Measurements from ENCODE around the gene AKR1C3.
"Not testable (repeated sequence)": the region's sequence is repeated elsewhere in the genome, so short reads cannot be mapped to it uniquely, and the experiment has no call there.

Gene AKR1C3

GRCh38 chr10:5089865-5090264, 4.3 kb upstream of the AKR1C3 start:
- DNase-seq (ENCODE audit: low spot score), result no peak

- DNase-seq (ENCODE audit: low spot score), result no peak
Observed at GRCh38 chr10:5090551-5090950, 3.7 kb upstream of the AKR1C3 start.

GRCh38 chr10:5091196-5091595, 3.0 kb upstream of the AKR1C3 start:
- no peak for DNase-seq (ENCODE audit: low spot score)

GRCh38 chr10:5092375-5092774, 1.8 kb upstream of the AKR1C3 start:
- no peak for DNase-seq (ENCODE audit: low spot score)

DNA sequence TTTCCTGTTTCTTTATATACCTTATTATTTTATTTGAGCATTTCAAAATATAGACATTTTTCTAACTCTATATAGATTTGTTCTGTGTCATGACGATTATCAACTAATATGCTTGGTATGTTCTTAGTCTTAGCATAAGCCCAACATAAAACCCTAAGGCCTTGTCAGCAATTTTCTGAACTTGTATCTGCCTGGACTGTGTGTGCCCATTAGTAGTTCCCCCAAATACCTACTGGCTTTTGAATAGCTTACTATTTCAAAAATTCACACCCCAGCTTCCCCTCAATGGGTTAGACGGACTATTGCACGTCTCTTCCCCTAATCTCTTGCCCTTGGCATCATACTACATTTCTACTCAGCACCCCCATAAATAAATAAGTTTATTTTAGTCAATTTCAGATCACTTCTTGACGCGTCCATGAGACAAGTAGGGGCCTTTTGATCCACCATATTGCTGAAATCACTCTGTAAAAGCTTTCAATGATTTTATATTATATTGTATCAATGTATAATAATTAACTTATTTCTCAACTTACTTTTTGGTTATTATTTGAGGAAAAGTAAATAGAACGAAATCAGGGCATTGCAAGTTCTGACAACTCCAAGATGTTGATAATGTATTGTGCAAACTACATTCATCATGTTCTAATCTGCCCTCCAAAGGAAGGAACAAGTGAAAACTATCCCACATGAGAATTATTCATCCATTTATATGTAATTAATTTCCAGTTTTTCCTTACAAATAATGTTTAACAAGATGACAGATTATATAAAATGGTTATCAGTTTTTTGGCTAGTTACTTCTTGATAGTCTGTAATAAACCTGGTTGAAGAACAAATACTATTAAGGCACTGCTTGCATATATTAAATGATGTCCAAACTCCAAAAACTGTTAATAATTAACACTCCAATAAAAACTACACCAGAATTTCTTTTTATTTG, 1.1 kb upstream of the AKR1C3 start:
- DNase-seq (ENCODE audit: low spot score), result no peak

DNA sequence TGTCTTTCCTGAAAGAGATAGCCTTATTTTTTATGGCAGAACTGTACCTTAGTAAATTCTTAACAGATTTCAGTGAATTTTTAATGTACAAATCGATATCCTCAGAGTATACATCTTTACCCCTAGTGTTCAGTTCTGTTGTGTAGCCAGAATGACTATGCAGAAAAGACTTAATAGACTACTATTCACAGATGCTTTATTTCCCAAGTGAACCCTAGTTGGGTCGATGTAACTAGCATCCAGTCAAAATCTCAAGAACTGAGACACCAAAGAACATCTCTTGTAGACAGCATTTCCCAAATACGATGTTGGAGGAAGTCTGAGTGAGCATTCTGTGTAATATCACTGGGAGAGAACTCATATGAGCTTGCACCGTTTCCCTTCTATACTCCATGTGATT, 1.5 kb downstream of the AKR1C3 start:
- no peak for DNase-seq (ENCODE audit: low spot score)

DNA sequence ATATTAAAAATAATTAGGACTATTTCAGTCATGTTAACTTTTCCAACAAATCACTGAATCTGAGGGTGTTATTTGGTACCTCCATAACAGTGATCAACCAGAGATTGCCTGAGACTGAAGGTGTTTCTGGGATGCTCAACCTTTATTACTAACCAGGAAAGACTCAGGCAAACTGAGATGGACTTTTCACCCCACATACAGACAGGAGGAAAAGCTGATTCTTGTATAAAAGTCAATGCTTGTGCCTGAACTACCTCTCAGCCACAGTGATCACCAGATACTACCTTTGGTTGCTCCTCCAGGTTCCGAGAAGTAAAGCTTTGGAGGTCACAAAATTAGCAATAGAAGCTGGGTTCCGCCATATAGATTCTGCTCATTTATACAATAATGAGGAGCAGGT, 1.9 kb downstream of the AKR1C3 start:
- DNase-seq (ENCODE audit: low spot score), result no peak

GRCh38 chr10:5102479-5102878, 8.3 kb downstream of the AKR1C3 start:
- not testable (repeated sequence) for DNase-seq (ENCODE audit: low spot score)

- no peak for DNase-seq (ENCODE audit: low spot score)
Observed at GRCh38 chr10:5103481-5103880, 9.3 kb downstream of the AKR1C3 start.

DNA sequence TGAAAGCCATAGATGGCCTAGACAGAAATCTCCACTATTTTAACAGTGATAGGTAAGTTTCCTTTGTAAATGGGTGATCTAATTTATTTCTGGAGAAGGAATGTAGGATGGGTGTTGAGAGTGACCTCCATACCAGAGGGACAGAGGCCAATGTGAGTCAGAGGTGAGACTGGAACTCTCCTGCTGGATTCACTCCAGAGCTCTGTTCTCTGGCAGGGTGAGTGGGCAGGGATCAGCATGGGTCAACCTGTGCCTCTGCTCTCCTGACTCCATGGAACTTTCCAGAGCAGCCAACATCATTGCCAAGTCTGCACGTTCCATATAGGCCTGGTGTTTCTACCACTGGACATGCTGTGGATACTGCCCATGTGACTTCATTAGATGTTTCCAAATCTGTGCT, 11.4 kb downstream of the AKR1C3 start:
- DNase-seq (ENCODE audit: low spot score), result no peak

DNA sequence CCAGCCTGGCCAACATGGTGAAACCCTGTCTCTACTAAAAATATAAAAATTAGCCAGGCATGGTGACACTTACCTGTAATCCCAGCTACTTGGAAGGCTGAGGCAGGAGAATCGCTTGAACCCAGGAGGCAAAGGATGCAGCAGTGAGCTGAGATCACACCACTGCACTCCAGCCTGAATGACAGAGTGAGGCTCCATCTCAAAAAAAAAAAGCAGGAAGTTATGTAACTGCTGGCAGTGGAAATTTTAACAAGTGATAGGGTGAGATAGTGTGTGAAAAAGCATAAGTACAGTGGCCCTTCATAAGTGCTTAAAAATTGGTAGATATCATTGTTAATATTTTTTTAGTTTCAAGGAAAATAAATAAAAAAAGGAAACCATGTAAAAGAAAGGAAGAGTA, 12.3 kb downstream of the AKR1C3 start:
- DNase-seq (ENCODE audit: low spot score), result no peak

DNA sequence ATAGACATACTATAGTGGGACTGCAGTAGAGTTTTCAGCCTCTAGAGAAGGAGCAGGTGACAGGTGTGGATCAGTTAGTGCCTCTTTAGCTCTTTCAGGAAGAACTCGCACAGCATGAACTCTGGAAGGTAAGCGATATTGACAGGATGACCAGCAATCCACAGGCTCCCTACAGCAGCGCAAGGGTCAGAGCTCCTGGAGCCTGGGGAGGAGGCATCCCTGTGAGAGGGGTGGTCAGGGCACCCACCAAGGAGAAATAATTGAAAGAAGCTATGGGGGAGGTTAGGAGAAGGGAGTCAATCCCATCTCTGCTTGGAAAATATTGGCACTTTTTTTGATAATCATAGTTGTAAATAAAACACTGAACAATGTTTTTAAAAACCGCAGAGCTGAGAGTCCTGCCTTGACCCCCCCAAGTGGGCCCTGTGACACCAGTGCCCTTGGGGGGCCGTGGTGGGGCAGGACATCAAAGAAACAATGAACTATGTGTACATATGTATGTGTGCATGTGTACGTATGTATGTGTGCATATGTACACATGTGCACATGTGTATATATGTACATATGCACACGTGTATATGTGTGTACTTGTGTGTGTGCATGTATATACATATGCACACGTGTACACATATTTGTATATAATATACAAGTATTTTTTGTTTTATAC, 13.8 kb downstream of the AKR1C3 start:
- no peak for DNase-seq (ENCODE audit: low spot score)

DNA sequence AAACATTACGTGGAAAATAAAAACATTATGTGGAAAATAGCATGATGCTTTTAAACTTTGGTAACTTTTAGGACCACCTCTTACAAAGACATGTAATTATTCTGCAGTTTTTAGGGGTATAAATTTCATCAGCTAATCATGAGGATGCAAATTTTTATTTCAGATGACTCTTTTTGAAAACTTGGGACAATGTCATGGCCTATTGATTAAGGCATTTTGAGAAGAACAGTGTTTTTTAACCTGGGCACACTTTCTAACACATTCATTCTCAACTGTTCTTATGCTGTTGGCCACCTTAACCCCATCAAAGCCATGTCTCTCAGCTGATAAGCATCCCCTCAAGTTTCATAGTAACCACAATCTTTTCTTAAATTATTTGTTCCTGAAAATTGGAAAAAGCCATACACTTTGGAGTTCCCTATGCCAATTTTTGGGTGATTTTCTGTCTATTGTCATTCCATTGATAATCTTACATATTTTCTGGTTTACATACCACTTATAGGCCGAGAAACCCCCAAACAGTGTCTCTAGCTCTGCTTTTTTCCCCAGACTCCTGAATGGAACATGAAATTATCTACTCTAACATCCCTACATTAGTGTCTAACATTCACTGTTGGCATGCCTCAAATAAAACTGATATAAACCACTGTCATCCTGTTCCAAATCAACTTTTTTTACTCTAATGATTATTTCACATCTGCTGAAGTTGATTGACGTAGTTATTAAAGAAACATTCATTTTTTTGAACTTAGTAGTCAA, 14.6 kb downstream of the AKR1C3 start:
- DNase-seq (ENCODE audit: low spot score), result no peak

GRCh38 chr10:5109861-5110260, 15.6 kb downstream of the AKR1C3 start:
- not testable (repeated sequence) for DNase-seq (ENCODE audit: low spot score)

GRCh38 chr10:5116621-5117020, 22.4 kb downstream of the AKR1C3 start:
- no peak for DNase-seq (ENCODE audit: low spot score)

DNA sequence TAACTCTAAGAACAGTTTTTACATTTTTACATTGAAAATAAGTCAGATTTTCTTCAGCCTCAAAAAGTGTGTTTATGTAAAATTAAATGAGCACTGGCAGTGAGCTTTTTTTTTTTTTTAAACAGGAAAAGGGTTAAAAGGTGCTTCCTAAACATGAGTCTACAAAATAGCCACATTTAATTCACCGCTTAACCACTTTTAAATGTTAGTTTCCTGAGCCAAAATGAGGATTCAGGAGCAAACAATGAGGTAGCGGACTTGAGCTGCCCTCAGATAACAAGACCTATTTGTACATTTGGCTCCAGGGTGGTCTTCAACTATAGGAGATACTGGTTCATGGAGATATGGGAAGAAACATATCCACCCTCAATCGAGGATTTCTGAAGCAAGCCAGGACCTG, 22.8 kb downstream of the AKR1C3 start:
- DNase-seq (ENCODE audit: low spot score), result no peak

- not testable (repeated sequence) for DNase-seq (ENCODE audit: low spot score)
Observed at GRCh38 chr10:5119997-5120396, 25.8 kb downstream of the AKR1C3 start.

DNA sequence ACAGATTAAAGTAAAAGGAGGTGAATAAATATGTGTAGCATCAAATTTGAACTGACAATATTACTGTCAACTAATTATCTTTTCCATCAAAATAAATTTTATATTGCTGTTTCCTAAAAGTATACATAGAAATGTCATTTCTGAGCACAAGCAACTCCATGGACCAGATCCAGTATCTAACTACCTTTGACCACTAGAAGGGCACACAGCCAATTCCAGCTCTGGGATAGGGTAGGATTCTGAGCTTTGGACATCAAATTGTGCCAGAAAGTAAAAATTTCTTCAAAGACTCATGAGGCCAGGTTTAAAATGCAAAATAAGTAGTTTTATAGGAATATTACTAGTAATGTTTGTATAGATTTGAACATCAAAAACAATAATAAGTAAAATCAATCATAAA, 29.7 kb downstream of the AKR1C3 start:
- no peak for DNase-seq (ENCODE audit: low spot score)

GRCh38 chr10:5125315-5126044, 31.3 kb downstream of the AKR1C3 start:
- DNase-seq (ENCODE audit: low spot score), result no peak

DNA sequence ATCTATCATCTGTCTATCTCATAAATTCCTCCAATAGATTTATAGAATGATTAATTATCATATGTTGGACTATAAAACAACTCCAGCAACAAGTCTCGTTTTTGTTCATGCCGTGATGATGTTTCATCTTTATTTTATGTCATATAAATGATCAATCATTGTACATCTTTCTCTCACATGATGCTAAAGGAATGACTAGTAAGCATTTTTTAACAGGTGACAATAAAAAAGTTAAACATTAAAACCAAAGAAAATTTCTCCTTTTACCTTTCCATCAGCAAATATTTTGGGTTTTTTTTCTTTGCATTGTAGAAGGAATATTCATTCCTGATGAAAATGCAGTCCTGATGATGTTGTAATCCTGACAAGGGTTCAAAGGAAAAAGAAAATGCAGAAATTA, 41.4 kb downstream of the AKR1C3 start:
- DNase-seq (ENCODE audit: low spot score), result no peak

DNA sequence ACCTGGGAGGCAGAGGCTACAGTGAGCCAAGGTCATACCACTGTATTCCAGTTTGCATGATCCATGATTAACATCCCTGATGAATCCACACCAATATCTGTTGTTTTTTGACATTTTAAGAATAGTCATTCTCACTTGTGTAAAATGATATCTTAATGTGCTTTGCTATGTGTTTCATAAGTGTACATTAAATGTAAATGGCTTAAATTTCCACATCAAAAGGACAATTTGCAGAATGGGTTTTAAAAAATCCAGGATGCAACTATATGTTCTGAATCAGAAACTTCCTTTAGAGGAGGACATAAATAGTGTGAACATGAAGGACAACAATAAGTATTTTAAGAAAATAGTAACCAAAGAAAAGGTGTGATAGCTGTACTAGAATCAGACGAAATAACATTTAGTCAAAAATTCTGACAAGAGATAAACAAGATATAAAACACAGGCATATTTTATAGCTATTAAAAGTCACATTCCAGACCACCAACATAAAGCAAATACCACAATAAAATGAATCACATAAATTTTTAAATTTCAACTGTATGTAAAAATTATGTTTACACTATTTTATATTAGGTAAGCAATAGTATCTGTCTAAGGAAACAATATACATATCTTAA, 42.4 kb downstream of the AKR1C3 start:
- DNase-seq (ENCODE audit: low spot score), result no peak

GRCh38 chr10:5137699-5138098, 43.5 kb downstream of the AKR1C3 start:
- not testable (repeated sequence) for DNase-seq (ENCODE audit: low spot score)

Measured in germinal center (tissue), 1 donor.